Endothelial cell of umbilical vein (primary cell): Measurements from ENCODE around the gene SHISA7. TPM values are rescaled to one million over a fixed set of nuclear protein-coding genes. Genes with fewer than 3 reads are reported as not detected.
A peak's percentile ranks its signal among the peaks of the same experiment; 100 is the strongest.

Source experiments
- BruUV-seq: library from RNA; stranded (reverse); fragments of 400-500 nt; replicated peaks from 2 replicates; lab custom pipeline; 2021; lab: Mats Ljungman, UMichigan
- CTCF ChIA-PET: fragments of 300-600, 350-600 bp; sonication (Branson Sonifier 250); formaldehyde crosslinking; loops from one replicate; lab custom pipeline; 2021; ENCODE audit warnings: antibody characterized with exemption, inconsistent platforms; lab: Charles Lee
- POLR2A ChIA-PET: fragments of 300-600, 350-600 bp; sonication (Branson Sonifier 250); formaldehyde crosslinking; loops from one replicate; lab custom pipeline; 2021; ENCODE audit warnings: antibody characterized with exemption, inconsistent platforms; lab: Charles Lee
- DNase-seq: peaks from one replicate; pipeline ENCODE4 v3.0.0-alpha.2; 2011; ENCODE audit warnings: low read depth, low spot score
- FAIRE-seq: peaks from 2 replicates; lab custom pipeline; 2011; peaks lifted over from hg19 to GRCh38; lab: Jason Lieb, UNC
- H2AFZ ChIP-seq: 2 replicates; pipeline ENCODE4 v1.6.0; 2012; ENCODE audit warnings: low read depth, low read length, control low read depth, inconsistent platforms
- H3K27ac ChIP-seq: 2 replicates; pipeline ENCODE4 v1.5.1; 2011; ENCODE audit warnings: low read depth, mild to moderate bottlenecking, control low read depth, low read length, moderate library complexity; ENCODE audit not compliant: insufficient read depth
- H3K27me3 ChIP-seq, 2 experiments: 2 replicates each; pipeline versions ENCODE4 v1.6.0 to v1.6.1; 2011; ENCODE audit warnings: low read length in 2 of 2, mixed read lengths in 1 of 2; ENCODE audit not compliant: control insufficient read depth in 2 of 2, insufficient read depth in 2 of 2
- H3K36me3 ChIP-seq, 2 experiments: 2 replicates in 1 of 2; 3 replicates in 1 of 2; pipeline ENCODE4 v1.5.1; 2011; ENCODE audit warnings: low read length in 2 of 2, mild to moderate bottlenecking in 1 of 2, moderate library complexity in 1 of 2; ENCODE audit not compliant: control insufficient read depth in 2 of 2, insufficient read depth in 2 of 2; ENCODE audit errors: extremely low read depth in 1 of 2
- H3K4me1 ChIP-seq: 3 replicates; pipeline ENCODE4 v1.5.1; 2011; ENCODE audit warnings: mild to moderate bottlenecking, low read length; ENCODE audit not compliant: control insufficient read depth, insufficient read depth; ENCODE audit errors: extremely low read depth
- H3K4me2 ChIP-seq: 2 replicates; pipeline ENCODE4 v1.6.1; 2011; ENCODE audit warnings: low read length, control low read depth, mixed read lengths; ENCODE audit not compliant: insufficient read depth
- H3K4me3 ChIP-seq, 3 experiments: fragments of 200-600 bp in 1 of 3; sonication (generic), shearing (Covaris generic) in 1 of 3; replicated peaks in 1 of 3; 2 replicates each; pipeline ENCODE4 v1.5.1; 2011 to 2016; ENCODE audit warnings: control low read depth in 3 of 3, low read length in 3 of 3, mild to moderate bottlenecking in 2 of 3, inconsistent platforms in 1 of 3, low read depth in 1 of 3, moderate library complexity in 1 of 3; ENCODE audit not compliant: insufficient read depth in 1 of 3
- H3K79me2 ChIP-seq: 2 replicates; pipeline ENCODE4 v1.6.0; 2012; ENCODE audit warnings: low read length, inconsistent platforms; ENCODE audit not compliant: control insufficient read depth, insufficient read depth
- H3K9ac ChIP-seq: replicated peaks from 2 replicates; pipeline ENCODE3; 2011; ENCODE audit warnings: low read length, control low read depth; ENCODE audit not compliant: insufficient read depth; ENCODE audit errors: extremely low read depth
- H3K9me1 ChIP-seq: replicated peaks from 3 replicates; pipeline ENCODE4 v1.6.0; 2011; ENCODE audit warnings: mild to moderate bottlenecking, low read length; ENCODE audit not compliant: control insufficient read depth, insufficient read depth; ENCODE audit errors: extremely low read depth
- H3K9me3 ChIP-seq: replicated peaks from 2 replicates; pipeline ENCODE4 v1.5.1; 2012; ENCODE audit warnings: low read length, inconsistent platforms; ENCODE audit not compliant: control insufficient read depth, insufficient read depth
- H4K20me1 ChIP-seq: replicated peaks from 2 replicates; pipeline ENCODE3; 2011; ENCODE audit warnings: mild to moderate bottlenecking, low read length; ENCODE audit not compliant: control insufficient read depth, insufficient read depth; ENCODE audit errors: extremely low read depth
- CTCF ChIP-seq, 2 donors: IDR thresholded peaks; 1 replicate in 1 of 2; 2 replicates in 1 of 2; pipeline ENCODE4 v1.5.1; 2011; ENCODE audit warnings: low read length in 2 of 2, mild to moderate bottlenecking in 2 of 2, moderate library complexity in 2 of 2, control low read depth in 1 of 2, inconsistent platforms in 1 of 2, low read depth in 1 of 2; ENCODE audit not compliant: insufficient read depth in 1 of 2; ENCODE audit errors: extremely low read depth in 1 of 2
- EZH2 ChIP-seq: IDR thresholded peaks from 2 replicates; pipeline ENCODE4 v1.6.1; 2012; ENCODE audit warnings: borderline replicate concordance, low read depth, mild to moderate bottlenecking, moderate library complexity, low read length, inconsistent platforms; ENCODE audit not compliant: severe bottlenecking
- FOS ChIP-seq: IDR thresholded peaks from 2 replicates; pipeline ENCODE4 v1.6.1; 2011; ENCODE audit warnings: mild to moderate bottlenecking, low read length, moderate library complexity, borderline replicate concordance; ENCODE audit not compliant: insufficient read depth
- GATA2 ChIP-seq: IDR thresholded peaks from 2 replicates; pipeline ENCODE4 v1.7.0; 2011; ENCODE audit warnings: low read depth, mild to moderate bottlenecking, moderate library complexity, mixed read lengths, low read length; ENCODE audit not compliant: insufficient read length, insufficient read depth
- JUN ChIP-seq: IDR thresholded peaks from 2 replicates; pipeline ENCODE4 v1.6.1; 2011; ENCODE audit warnings: borderline replicate concordance, low read depth; ENCODE audit not compliant: insufficient read length, insufficient read depth
- MAX ChIP-seq: IDR thresholded peaks from 2 replicates; pipeline ENCODE4 v1.6.1; 2011; ENCODE audit not compliant: insufficient read depth, insufficient read length
- MYC ChIP-seq: IDR thresholded peaks from one replicate; pipeline ENCODE4 v1.6.1; 2011; ENCODE audit warnings: mild to moderate bottlenecking, low read depth, low read length
- POLR2A ChIP-seq: IDR thresholded peaks from 2 replicates; pipeline ENCODE4 v1.6.1; 2012; ENCODE audit warnings: low read depth, mild to moderate bottlenecking, control low read depth, low read length
- POLR2AphosphoS5 ChIP-seq: IDR thresholded peaks from 2 replicates; pipeline ENCODE4 v1.6.1; 2012; ENCODE audit warnings: low read depth, mild to moderate bottlenecking, control low read depth, low read length, moderate library complexity; ENCODE audit not compliant: insufficient read depth
- dilution Hi-C: fragments of 300-500 bp; cut with MboI; formaldehyde crosslinking; loops from one replicate; pipeline ENCODE4 v1.15.0; 2019; ENCODE audit warnings: low sequenced_read_pairs; ENCODE audit not compliant: extremely low pct_ligation_motif_present
- intact Hi-C: fragments of 100-400 bp; cut with micrococcal nuclease; formaldehyde crosslinking; loops from one replicate; pipeline ENCODE4 v1.10.0; 2022
- polyA plus RNA-seq, 4 experiments: library from polyadenylated mRNA; depleted of rRNA in 3 of 4; stranded (reverse) in 3 of 4; unstranded in 1 of 4; fragments of >200 nt; gene quantifications; 2 replicates each; pipeline versions ENCODE4 v1.2.1 to v1.2.3, GENCODE V29; 2011 to 2012; ENCODE audit warnings: missing spikeins in 1 of 4
- total RNA-seq: library from RNA; stranded (reverse); gene quantifications from 2 replicates; pipeline ENCODE4 v1.2.3, GENCODE V29; 2021

SHISA7 gene
- total and polyA plus RNA-seq, 2 donors (not counting 3 experiments of a cell fraction or from before 2014, with no cell fraction given) = not detected

- Histone ChIP-seq H4K20me1 (no peaks in the 10 kb centered on the region), H3K4me1 (no peaks in the 10 kb centered on the region), H3K4me3 (no peak overlapping the region), H3K9me3 (no peaks in the 10 kb centered on the region), H3K9me1 (no peaks in the 10 kb centered on the region), H3K9ac (no peak overlapping the region), H2AFZ (no peak overlapping the region), H3K4me2 (no peak overlapping the region), H3K79me2 (no peaks in the 10 kb centered on the region), H3K27ac (no peak overlapping the region), H3K36me3 (peaks cover 0 to 3% of the 10 kb centered on the region in 2 experiments), H3K27me3 (peaks cover 11 to 17% of the 10 kb centered on the region in 2 experiments)
- dilution Hi-C loops (no loop called here), intact Hi-C loops (loop anchor here (1.0 kb wide), 1 partner anchor 314 kb away; no protein-coding TSS in a partner anchor)
- BruUV-seq = no TSS peak
- TF ChIP-seq FOS (no peak), CTCF (IDR thresholded peaks at IDR 0.05; ENCODE audit: extremely low read depth in 1 of 2, insufficient read depth in 1 of 2, low read depth in 1 of 2, low read length in 2 of 2) (peak; percentile 71 to 81)
- CTCF ChIA-PET = interaction anchor here (1.0 to 1.8 kb wide), 2 partner anchors 36 to 314 kb away, joined by 3 to 27 read pairs; no protein-coding TSS in a partner anchor
- peak; percentile 22 for DNase-seq
- POLR2A ChIA-PET = no interaction called here
- peak; percentile 61 for FAIRE-seq
These were observed 11.7 kb upstream of the SHISA7 start for GRCh38 chr19:55454787-55455243.

- H3K9ac ChIP-seq = no peak overlapping the region
- peaks cover 11 to 21% of the 10 kb centered on the region in 2 experiments for H3K27me3 ChIP-seq
- H3K36me3 ChIP-seq = peaks cover 0 to 3% of the 10 kb centered on the region in 2 experiments
- no peak overlapping the region for H2AFZ ChIP-seq
- FAIRE-seq (no peak), DNase-seq (no peak)
- H3K4me3 ChIP-seq = no peak overlapping the region
- dilution Hi-C loops (no loop called here), intact Hi-C loops (loop anchor here (1.0 kb wide), 1 partner anchor 312 kb away; no protein-coding TSS in a partner anchor)
- H3K4me2 ChIP-seq = no peak overlapping the region
- H4K20me1 ChIP-seq = no peaks in the 10 kb centered on the region
- no peaks in the 10 kb centered on the region for H3K9me1 ChIP-seq
- CTCF ChIA-PET = interaction anchor here (0.7 to 1.8 kb wide), 9 partner anchors 8 to 313 kb away, joined by 3 to 27 read pairs (median 4); partner anchors contain the start of gene ISOC2
- no peak overlapping the region for H3K27ac ChIP-seq
- TF ChIP-seq CTCF (IDR thresholded peaks at IDR 0.05; ENCODE audit: extremely low read depth in 1 of 2, insufficient read depth in 1 of 2, low read depth in 1 of 2, low read length in 2 of 2) (no peak), MAX (no peak), JUN (no peak), EZH2 (no peak), GATA2 (no peak), MYC (no peak), FOS (no peak), POLR2AphosphoS5 (no peak), POLR2A (no peak)
- POLR2A ChIA-PET = no interaction called here
- no peaks in the 10 kb centered on the region for H3K4me1 ChIP-seq
- BruUV-seq = no TSS peak
- H3K79me2 ChIP-seq = no peaks in the 10 kb centered on the region
- H3K9me3 ChIP-seq = no peaks in the 10 kb centered on the region
These were observed 10.6 kb upstream of the SHISA7 start for GRCh38 chr19:55453511-55454260.
